GM12891 (cell line): Measurements from ENCODE around the gene MAGEB3.

Source experiments
- POLR2A ChIP-seq: IDR thresholded peaks from 2 replicates; pipeline ENCODE4 v1.6.1; 2011; ENCODE audit warnings: low read depth, low read length, control low read depth
- POLR2AphosphoS5 ChIP-seq: IDR thresholded peaks from 2 replicates; pipeline ENCODE4 v1.6.1; 2011; ENCODE audit warnings: low read depth, low read length, control low read depth
- SPI1 ChIP-seq: IDR thresholded peaks from 2 replicates; pipeline ENCODE4 v1.6.1; 2011; ENCODE audit warnings: low read depth, low read length, control low read depth
- TAF1 ChIP-seq: IDR thresholded peaks from 2 replicates; pipeline ENCODE4 v1.6.1; 2011; ENCODE audit warnings: low read depth, low read length, control low read depth

DNA sequence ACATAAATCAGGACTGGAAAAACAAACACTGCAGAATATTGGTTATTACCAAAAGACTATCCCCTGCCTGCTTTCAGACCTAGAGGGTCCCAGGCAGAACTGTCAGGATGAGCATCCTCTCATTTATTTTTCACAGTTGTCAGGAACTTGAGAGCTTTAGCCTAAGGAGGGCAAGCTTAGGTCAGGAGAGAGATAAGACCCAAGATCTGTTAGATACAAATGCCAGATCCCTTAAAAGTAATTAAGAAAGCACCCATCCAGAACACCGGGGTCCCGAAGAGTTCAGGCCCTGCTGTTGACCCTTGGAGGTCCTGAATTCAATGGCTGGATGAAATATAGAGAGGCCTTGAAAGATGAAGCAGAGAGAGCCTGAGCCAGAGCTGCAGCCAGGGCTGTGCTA, 5.9 kb upstream of the MAGEB3 start:
- no peak for TF ChIP-seq POLR2A
- TF ChIP-seq POLR2AphosphoS5: no peak
- no peak for TF ChIP-seq SPI1
- no peak for TF ChIP-seq TAF1
